KMS-11 (cell line): ENCODE data around the gene PTPN23.
"Not testable (repeated sequence)": the region's sequence is repeated elsewhere in the genome, so short reads cannot be mapped to it uniquely, and the experiment has no call there.

Experiments
- H2AFZ ChIP-seq: fragments of 200-600 bp; sonication (generic); 2 replicates; pipeline ENCODE4 v1.6.1; 2016; ENCODE audit warnings: antibody characterized with exemption, mixed run types, low read depth
- H3K27ac ChIP-seq: fragments of 200-600 bp; sonication (generic); 2 replicates; pipeline ENCODE4 v1.6.1; 2016; ENCODE audit warnings: mild to moderate bottlenecking, mixed run types
- H3K27me3 ChIP-seq: fragments of 200-600 bp; sonication (generic); 2 replicates; pipeline ENCODE4 v1.6.1; 2017; ENCODE audit warnings: mild to moderate bottlenecking, low read depth, mixed run types, moderate library complexity; ENCODE audit not compliant: insufficient read depth
- H3K36me3 ChIP-seq: fragments of 200-600 bp; sonication (generic); 2 replicates; pipeline ENCODE4 v1.6.1; 2017; ENCODE audit warnings: mild to moderate bottlenecking, mixed run types; ENCODE audit not compliant: insufficient read depth
- H3K4me1 ChIP-seq: fragments of 200-600 bp; sonication (generic); 2 replicates; pipeline ENCODE4 v1.6.1; 2016; ENCODE audit warnings: mild to moderate bottlenecking, low read depth, mixed run types; ENCODE audit not compliant: poor library complexity, severe bottlenecking
- H3K4me2 ChIP-seq: fragments of 200-600 bp; sonication (generic); 2 replicates; pipeline ENCODE4 v1.7.0; 2016; ENCODE audit warnings: mild to moderate bottlenecking, mixed run types
- H3K4me3 ChIP-seq: fragments of 200-600 bp; sonication (generic); IDR thresholded peaks from 2 replicates; pipeline ENCODE4 v1.6.1; 2017; ENCODE audit warnings: low read depth, low read length, mixed read lengths; ENCODE audit not compliant: insufficient read depth
- H3K79me2 ChIP-seq: fragments of 200-600 bp; sonication (generic); 2 replicates; pipeline ENCODE4 v1.6.1; 2016; ENCODE audit warnings: low read depth, mixed run types; ENCODE audit not compliant: insufficient read depth
- H3K9ac ChIP-seq: fragments of 200-600 bp; sonication (generic); 2 replicates; pipeline ENCODE4 v1.6.1; 2016; ENCODE audit warnings: mild to moderate bottlenecking, mixed run types
- H4K20me1 ChIP-seq: fragments of 200-600 bp; sonication (generic); 2 replicates; pipeline ENCODE4 v1.6.1; 2016; ENCODE audit warnings: mild to moderate bottlenecking, mixed run types; ENCODE audit not compliant: insufficient read depth
- CTCF ChIP-seq: fragments of 200-600 bp; sonication (generic); conservative IDR thresholded peaks from 2 replicates; pipeline ENCODE4 v1.6.1; 2017; ENCODE audit warnings: low read depth, mild to moderate bottlenecking, antibody characterized with exemption, low read length, moderate library complexity, mixed read lengths

Gene PTPN23

GRCh38 chr3:47366833-47367232 lies 14.0 kb upstream of the PTPN23 start:
- H4K20me1 ChIP-seq: no peaks in the 10 kb centered on the region
- no peak overlapping the region for H3K4me2 ChIP-seq
- H2AFZ ChIP-seq: no peak overlapping the region
- H3K79me2 ChIP-seq: no peaks in the 10 kb centered on the region
- H3K9ac ChIP-seq: no peak overlapping the region
- H3K27me3 ChIP-seq: no peaks in the 10 kb centered on the region
- no peak overlapping the region for H3K4me3 ChIP-seq
- H3K27ac ChIP-seq: no peak overlapping the region
- no peaks in the 10 kb centered on the region for H3K36me3 ChIP-seq
- TF ChIP-seq CTCF: no peak
- H3K4me1 ChIP-seq: no peaks in the 10 kb centered on the region

- no peak overlapping the region for H3K4me3 ChIP-seq
- H3K79me2 ChIP-seq: no peaks in the 10 kb centered on the region
- no peaks in the 10 kb centered on the region for H3K36me3 ChIP-seq
- no peak for TF ChIP-seq CTCF
- no peaks in the 10 kb centered on the region for H3K27me3 ChIP-seq
- no peak overlapping the region for H3K27ac ChIP-seq
- H3K4me2 ChIP-seq: no peak overlapping the region
- no peaks in the 10 kb centered on the region for H3K4me1 ChIP-seq
- H3K9ac ChIP-seq: no peak overlapping the region
- no peaks in the 10 kb centered on the region for H4K20me1 ChIP-seq
- H2AFZ ChIP-seq: no peak overlapping the region
Observed at GRCh38 chr3:47367631-47368030, 13.2 kb upstream of the PTPN23 start.

GRCh38 chr3:47370020-47370419 lies 10.8 kb upstream of the PTPN23 start:
- H4K20me1 ChIP-seq, H3K9ac ChIP-seq, H3K36me3 ChIP-seq, H3K27ac ChIP-seq, H3K79me2 ChIP-seq, H3K4me2 ChIP-seq, H3K4me1 ChIP-seq, H3K4me3 ChIP-seq, H2AFZ ChIP-seq, H3K27me3 ChIP-seq: not testable (repeated sequence)

GRCh38 chr3:47370887-47371697 lies 9.7 kb upstream of the PTPN23 start:
- TF ChIP-seq CTCF: no peak
- Histone ChIP-seq H3K4me2 (no peak overlapping the region), H3K4me1 (no peaks in the 10 kb centered on the region), H3K9ac (no peak overlapping the region), H3K79me2 (no peaks in the 10 kb centered on the region), H3K27ac (no peak overlapping the region), H3K4me3 (no peak overlapping the region), H2AFZ (no peak overlapping the region), H3K27me3 (no peaks in the 10 kb centered on the region), H3K36me3 (no peaks in the 10 kb centered on the region), H4K20me1 (no peaks in the 10 kb centered on the region)

- Histone ChIP-seq H3K27me3 (no peaks in the 10 kb centered on the region), H3K4me3 (no peak overlapping the region), H3K79me2 (no peaks in the 10 kb centered on the region), H3K4me1 (peaks cover 2% of the 10 kb centered on the region), H3K36me3 (no peaks in the 10 kb centered on the region), H4K20me1 (no peaks in the 10 kb centered on the region), H2AFZ (no peak overlapping the region), H3K9ac (no peak overlapping the region), H3K27ac (no peak overlapping the region), H3K4me2 (no peak overlapping the region)
- TF ChIP-seq CTCF: no peak
Observed at GRCh38 chr3:47374587-47374986, 6.2 kb upstream of the PTPN23 start.
